ENCODE measurements around the gene CHMP2A. TPM values are rescaled to one million over a fixed set of nuclear protein-coding genes. Genes with fewer than 3 reads are reported as not detected.

CHMP2A gene
- total and polyA plus RNA-seq, 8 donors = 84.1 to 120 (median 96.2) TPM

DNA sequence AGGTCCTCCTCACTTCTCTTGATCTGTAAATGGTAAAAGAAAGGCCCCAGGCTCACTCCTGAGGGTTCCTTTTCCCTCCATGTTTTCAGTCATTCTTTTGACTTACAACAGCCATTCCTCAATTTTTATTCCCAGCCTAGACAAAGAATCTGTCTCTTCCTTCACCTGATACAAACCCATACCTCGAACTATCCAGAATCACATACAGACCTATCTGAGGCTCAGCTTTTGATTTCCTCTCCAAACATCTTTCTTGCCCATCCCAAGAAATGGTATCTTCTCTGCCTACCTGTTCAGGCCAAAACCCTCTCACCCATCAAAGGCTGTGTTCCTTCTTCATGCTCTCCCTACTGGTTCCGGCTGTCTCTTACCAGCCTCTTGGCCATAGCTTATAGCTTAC is 2.2 kb downstream of the CHMP2A start:
- intact Hi-C loops (cut with DNase I) = no loop called here
- Histone ChIP-seq H3K9me3 (no peaks in the 10 kb centered on the region), H3K27me3 (no peaks in the 10 kb centered on the region), H3K4me1 (peaks cover 24 to 43% of the 10 kb centered on the region in 2 donors), H3K27ac (no peak overlapping the region), H3K4me3 (no peak overlapping the region), H3K36me3 (peaks cover 0 to 82% of the 10 kb centered on the region in 2 donors)
- DNase-seq = no peak
- TF ChIP-seq, protein P1, sequence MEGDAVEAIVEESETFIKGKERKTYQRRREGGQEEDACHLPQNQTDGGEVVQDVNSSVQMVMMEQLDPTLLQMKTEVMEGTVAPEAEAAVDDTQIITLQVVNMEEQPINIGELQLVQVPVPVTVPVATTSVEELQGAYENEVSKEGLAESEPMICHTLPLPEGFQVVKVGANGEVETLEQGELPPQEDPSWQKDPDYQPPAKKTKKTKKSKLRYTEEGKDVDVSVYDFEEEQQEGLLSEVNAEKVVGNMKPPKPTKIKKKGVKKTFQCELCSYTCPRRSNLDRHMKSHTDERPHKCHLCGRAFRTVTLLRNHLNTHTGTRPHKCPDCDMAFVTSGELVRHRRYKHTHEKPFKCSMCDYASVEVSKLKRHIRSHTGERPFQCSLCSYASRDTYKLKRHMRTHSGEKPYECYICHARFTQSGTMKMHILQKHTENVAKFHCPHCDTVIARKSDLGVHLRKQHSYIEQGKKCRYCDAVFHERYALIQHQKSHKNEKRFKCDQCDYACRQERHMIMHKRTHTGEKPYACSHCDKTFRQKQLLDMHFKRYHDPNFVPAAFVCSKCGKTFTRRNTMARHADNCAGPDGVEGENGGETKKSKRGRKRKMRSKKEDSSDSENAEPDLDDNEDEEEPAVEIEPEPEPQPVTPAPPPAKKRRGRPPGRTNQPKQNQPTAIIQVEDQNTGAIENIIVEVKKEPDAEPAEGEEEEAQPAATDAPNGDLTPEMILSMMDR (IDR thresholded peaks at IDR 0.05) = no peak
- ATAC-seq = no peak

DNA sequence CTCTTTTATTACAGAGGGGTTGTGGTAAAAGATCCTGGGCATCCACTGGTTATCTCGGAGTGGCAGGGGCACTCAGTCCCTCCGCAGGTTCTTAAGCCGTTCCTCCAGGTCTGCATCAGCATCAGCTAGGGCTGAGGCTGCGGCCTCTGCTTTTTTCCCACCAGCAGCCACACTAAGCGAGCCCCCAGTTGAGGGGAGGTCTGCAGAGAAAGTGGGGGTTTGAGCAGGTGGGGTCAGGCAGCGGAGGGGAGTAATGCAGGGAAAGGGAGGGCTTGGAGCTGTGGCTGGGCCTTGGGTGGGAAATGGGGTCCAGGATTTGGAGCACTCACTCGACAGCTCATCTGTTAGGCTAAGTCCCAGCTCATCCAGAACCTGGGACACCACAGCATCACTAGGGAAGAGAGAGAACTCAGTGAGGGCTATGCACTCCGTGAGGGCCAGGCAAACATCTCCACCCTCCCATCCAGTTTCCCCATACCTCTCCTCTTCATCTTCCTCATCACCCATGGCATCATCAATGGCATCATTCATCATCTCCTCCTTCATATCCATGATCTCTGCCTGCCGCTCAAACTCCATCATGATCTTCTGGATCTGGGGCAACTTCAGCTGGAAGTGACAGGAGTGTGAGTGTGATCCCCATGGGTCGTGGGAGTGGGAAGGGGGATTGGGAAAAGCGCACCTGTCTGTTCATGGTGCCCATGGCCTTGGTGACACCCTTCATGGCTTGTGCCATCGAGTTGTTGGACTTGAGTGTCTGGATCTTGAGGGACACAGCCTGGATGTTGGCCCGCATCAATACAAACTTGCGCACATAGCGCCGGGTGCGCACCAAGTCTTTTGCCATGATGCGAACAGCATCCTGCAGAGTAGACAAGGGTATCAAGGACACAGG is 3.1 kb downstream of the CHMP2A start:
- H3K4me3 ChIP-seq = no peak overlapping the region
- ATAC-seq = no peak
- H3K27me3 ChIP-seq = no peaks in the 10 kb centered on the region
- H3K27ac ChIP-seq = no peak overlapping the region
- TF ChIP-seq, protein P1 (IDR thresholded peaks at IDR 0.05) = no peak
- peaks cover 0 to 84% of the 10 kb centered on the region in 2 donors for H3K36me3 ChIP-seq
- intact Hi-C loops (cut with DNase I) = no loop called here
- H3K4me1 ChIP-seq = peaks cover 18 to 44% of the 10 kb centered on the region in 2 donors
- H3K9me3 ChIP-seq = no peaks in the 10 kb centered on the region
- DNase-seq = no peak

DNA sequence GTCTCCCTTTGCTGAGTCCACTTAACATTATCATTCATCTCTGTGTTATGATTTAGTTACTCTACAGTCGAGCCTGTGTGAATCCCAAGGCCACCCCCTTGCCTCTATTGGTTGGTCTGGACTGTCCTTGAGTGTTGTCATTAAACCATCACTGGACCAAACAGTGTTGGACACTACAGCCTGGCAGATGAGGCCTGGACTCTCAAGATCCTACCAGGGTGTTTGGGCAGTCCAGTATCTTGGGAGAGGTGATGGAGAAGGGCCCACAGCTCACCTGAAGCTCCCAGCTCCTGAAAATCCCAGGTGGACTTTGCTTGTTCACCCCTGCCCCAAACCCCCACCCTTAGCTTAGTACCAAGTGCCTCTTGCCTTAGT is 3.8 kb downstream of the CHMP2A start:
- DNase-seq = no peak
- no peak overlapping the region for H3K4me3 ChIP-seq
- peaks cover 0 to 83% of the 10 kb centered on the region in 2 donors for H3K36me3 ChIP-seq
- H3K27ac ChIP-seq = no peak overlapping the region
- intact Hi-C loops (cut with DNase I) = no loop called here
- peaks cover 23 to 44% of the 10 kb centered on the region in 2 donors for H3K4me1 ChIP-seq
- no peaks in the 10 kb centered on the region for H3K27me3 ChIP-seq
- H3K9me3 ChIP-seq = no peaks in the 10 kb centered on the region
- no peak for ATAC-seq
- TF ChIP-seq, protein P1 (IDR thresholded peaks at IDR 0.05) = no peak

DNA sequence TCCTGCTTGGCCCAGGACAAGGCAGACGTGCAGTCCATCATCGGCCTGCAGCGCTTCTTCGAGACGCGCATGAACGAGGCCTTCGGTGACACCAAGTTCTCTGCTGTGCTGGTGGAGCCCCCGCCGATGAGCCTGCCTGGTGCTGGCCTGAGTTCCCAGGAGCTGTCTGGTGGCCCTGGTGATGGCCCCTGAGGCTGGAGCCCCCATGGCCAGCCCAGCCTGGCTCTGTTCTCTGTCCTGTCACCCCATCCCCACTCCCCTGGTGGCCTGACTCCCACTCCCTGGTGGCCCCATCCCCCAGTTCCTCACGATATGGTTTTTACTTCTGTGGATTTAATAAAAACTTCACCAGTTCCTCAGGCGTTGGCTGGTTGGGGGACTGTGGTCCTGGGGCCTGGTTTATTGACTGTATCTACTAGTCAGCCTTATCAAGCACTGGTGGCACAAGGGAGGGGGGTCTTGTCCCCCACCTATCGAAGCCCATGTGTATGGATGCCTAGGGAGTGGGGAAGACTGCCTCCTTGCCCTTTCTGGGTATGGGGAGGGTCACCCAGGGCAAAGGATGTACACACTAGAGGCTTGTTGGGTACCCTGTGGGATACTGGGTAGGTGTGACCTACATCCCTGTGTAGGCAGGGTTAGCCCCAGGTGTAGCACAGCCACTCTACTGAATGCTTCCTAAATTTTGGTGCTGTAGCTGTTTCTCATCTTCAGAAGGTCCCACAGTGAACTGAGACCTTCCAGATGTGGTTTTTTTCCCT is 4.4 kb downstream of the CHMP2A start:
- no peak overlapping the region for H3K27ac ChIP-seq
- H3K4me3 ChIP-seq = no peak overlapping the region
- no peaks in the 10 kb centered on the region for H3K9me3 ChIP-seq
- intact Hi-C loops (cut with DNase I) = no loop called here
- ATAC-seq (no peak), DNase-seq (no peak)
- peaks cover 0 to 79% of the 10 kb centered on the region in 2 donors for H3K36me3 ChIP-seq
- peaks cover 27 to 44% of the 10 kb centered on the region in 2 donors for H3K4me1 ChIP-seq
- TF ChIP-seq, protein P1 (IDR thresholded peaks at IDR 0.05) = no peak
- no peaks in the 10 kb centered on the region for H3K27me3 ChIP-seq
